Measurements from ENCODE around the gene SLC25A10.

SLC25A10 gene

GRCh38 chr17:81685108-81685507, 27.0 kb upstream of the SLC25A10 start:
- peak overlapping the region; percentile 98 for H3K27ac ChIP-seq
- peak; percentile 63 for DNase-seq (ENCODE audit: low read depth, low spot score)

DNA sequence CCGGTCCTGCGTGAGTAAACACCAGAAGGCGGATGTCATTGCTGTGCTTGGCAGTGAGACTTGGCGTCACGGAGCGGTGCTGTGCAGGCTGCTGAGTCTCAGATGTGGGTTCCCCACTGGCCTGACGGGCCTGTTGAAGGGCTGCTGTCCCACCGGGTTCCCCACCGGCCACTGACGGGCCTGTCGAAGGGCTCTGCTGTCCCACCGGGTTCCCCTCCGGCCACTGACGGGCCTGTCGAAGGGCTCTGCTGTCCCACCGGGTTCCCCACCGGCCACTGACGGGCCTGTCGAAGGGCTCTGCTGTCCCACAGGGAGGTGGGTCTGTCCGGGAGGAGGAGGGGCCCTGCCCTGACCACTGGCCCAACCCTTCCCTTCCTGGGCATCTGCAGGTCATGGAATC, 25.5 kb upstream of the SLC25A10 start:
- DNase-seq (ENCODE audit: low read depth, low spot score), result no peak
- H3K27ac ChIP-seq, result no peak overlapping the region

DNA sequence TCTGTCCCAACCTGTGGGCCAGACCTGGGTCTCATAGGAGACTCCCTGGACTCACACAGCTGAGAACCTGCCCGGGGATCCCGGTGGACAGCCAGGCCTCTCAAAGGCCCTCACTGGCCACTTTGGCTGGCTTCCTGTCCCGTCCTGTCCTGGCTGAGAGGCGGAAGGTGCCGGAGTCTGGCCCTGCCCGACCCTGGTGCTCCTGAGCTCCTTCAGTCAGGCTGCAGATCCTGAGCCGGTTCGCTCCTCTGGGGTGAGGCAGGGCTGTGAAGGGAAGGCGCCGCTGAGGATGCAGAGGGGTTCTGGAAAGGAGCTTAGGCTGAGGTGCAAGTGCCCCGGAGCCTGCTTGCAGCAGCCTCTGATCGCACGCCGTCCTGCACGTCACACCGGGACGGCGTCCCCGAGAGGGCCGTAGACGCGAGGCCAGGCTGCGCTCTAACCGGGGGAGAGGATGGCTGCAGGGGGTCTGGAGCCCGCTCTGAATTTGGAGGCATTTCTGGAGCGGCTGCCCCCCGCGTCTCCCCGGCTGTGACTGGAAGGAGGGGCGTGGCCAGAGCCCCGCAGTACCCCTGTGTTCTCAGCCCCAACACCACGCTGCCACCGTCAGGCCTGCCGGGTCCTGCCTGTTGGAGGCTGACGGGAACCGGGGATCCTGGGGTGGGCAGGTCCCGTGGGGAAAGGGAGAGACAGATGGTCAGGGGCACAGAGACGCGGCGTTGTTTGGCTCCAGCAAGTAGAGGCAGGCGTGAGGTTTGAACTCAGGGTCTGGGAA, 24.1 kb upstream of the SLC25A10 start:
- no peak for DNase-seq (ENCODE audit: low read depth, low spot score)
- H3K27ac ChIP-seq, result no peak overlapping the region

DNA sequence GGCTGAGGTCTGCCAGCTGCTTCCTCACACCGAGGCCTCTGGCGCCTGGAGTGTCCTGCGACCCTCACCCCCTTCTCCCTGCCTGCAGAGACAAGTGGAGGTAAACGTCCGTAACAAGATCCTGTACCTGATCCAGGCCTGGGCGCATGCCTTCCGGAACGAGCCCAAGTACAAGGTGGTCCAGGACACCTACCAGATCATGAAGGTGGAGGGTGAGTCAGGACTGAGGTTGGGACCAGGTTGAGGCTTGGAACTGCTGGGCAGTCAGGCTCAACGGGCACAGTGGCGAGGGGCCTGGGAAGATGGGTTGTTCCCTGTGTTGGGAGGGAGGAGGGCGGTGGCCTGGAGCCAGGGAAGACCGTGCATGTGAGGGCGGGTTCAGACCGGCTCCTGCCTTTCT, 23.5 kb upstream of the SLC25A10 start:
- H3K27ac ChIP-seq, result no peak overlapping the region

GRCh38 chr17:81690066-81690465, 22.0 kb upstream of the SLC25A10 start:
- DNase-seq (ENCODE audit: low read depth, low spot score), result no peak
- no peak overlapping the region for H3K27ac ChIP-seq

More for the DNA sequence above, 23.5 kb upstream of the SLC25A10 start:
- DNase-seq (ENCODE audit: low read depth, low spot score), result no peak

DNA sequence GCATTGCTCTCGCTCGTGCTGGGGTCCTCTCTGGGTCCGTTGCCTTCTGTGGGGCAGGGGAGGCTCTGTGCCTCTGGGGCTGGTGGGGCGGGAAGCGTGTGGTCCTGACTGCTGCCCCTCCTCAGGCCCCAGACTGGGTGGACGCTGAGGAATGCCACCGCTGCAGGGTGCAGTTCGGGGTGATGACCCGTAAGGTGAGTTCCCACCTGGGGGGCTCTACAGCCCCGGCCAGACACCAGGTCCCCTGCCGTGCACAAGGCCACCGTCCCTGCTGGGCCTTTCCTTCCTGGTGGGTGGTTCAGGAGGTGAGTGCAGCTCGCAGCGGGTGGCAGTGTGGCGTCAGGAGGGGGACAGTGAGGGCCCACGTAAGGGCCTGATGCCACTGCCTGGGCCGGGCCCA, 21.5 kb upstream of the SLC25A10 start:
- DNase-seq (ENCODE audit: low read depth, low spot score), result no peak
- no peak overlapping the region for H3K27ac ChIP-seq

- DNase-seq (ENCODE audit: low read depth, low spot score), result no peak
- no peak overlapping the region for H3K27ac ChIP-seq
Measured at GRCh38 chr17:81691196-81691595, 20.9 kb upstream of the SLC25A10 start.

GRCh38 chr17:81691608-81692007, 20.5 kb upstream of the SLC25A10 start:
- no peak overlapping the region for H3K27ac ChIP-seq
- no peak for DNase-seq (ENCODE audit: low read depth, low spot score)

- H3K27ac ChIP-seq, result no peak overlapping the region
- no peak for DNase-seq (ENCODE audit: low read depth, low spot score)
Measured at GRCh38 chr17:81693509-81694210, 18.4 kb upstream of the SLC25A10 start.

GRCh38 chr17:81694810-81695209, 17.3 kb upstream of the SLC25A10 start:
- DNase-seq (ENCODE audit: low read depth, low spot score), result no peak
- no peak overlapping the region for H3K27ac ChIP-seq

GRCh38 chr17:81695211-81695610, 16.9 kb upstream of the SLC25A10 start:
- H3K27ac ChIP-seq, result no peak overlapping the region
- no peak for DNase-seq (ENCODE audit: low read depth, low spot score)

- DNase-seq (ENCODE audit: low read depth, low spot score), result no peak
- no peak overlapping the region for H3K27ac ChIP-seq
Measured at GRCh38 chr17:81695801-81696200, 16.3 kb upstream of the SLC25A10 start.

DNA sequence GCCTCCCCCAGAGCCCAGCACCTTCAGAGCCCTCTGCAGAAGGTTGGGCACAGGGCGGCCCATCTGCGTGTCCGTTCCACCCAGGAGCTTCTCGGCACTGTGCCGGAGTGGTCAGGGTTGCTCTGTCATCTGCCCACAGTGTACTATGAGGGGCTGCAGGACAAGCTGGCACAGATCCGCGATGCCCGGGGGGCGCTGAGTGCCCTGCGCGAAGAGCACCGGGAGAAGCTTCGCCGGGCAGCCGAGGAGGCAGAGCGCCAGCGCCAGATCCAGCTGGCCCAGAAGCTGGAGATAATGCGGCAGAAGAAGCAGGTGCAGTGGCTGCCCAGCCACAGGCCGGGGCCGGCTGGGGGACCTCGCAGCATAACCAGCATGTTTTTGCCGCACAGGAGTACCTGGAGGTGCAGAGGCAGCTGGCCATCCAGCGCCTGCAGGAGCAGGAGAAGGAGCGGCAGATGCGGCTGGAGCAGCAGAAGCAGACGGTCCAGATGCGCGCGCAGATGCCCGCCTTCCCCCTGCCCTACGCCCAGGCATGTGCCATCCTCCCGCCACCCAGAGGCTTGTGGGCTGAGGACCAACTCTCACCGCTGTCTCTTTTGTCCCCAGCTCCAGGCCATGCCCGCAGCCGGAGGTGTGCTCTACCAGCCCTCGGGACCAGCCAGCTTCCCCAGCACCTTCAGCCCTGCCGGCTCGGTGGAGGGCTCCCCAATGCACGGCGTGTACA, 15.7 kb upstream of the SLC25A10 start:
- no peak for DNase-seq (ENCODE audit: low read depth, low spot score)
- no peak overlapping the region for H3K27ac ChIP-seq

DNA sequence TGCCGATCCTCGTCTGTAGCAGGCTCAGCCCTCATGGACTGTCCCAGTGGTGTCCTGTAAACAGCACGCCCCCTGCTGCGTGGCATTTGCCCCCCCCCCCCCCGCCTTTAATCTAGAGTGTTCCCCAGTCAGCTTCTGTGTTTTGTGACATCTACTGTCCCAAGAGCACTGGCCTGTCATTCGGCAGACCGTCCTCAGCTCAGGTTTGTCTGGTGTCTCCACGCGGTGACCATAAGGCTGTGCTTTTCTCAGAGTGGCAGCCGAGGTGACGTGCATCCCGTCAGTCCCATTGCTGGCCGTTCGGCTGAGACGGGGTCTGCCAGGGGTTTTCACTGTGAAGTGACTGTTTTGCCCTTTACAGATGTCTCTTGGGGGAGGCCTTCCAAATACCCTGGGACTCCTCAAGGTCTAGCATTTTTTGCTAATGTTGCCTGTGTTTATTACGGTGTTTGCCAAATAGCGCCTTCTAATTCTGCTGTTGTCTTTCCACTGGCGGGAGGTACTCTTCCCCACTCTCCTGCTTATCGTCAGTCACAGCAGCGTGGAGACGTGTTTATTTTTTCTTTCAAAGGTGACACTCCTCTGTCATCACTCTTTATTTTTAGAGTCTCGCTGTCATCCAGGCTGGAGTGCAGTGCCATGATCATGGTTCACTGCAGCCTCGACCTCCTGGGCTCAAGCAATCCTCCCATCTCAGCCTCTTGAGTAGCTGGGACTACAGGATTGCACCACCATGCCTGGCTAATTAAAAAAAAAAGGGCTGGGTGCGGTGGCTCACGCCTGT, 14.6 kb upstream of the SLC25A10 start:
- DNase-seq (ENCODE audit: low read depth, low spot score), result no peak
- H3K27ac ChIP-seq, result no peak overlapping the region

DNA sequence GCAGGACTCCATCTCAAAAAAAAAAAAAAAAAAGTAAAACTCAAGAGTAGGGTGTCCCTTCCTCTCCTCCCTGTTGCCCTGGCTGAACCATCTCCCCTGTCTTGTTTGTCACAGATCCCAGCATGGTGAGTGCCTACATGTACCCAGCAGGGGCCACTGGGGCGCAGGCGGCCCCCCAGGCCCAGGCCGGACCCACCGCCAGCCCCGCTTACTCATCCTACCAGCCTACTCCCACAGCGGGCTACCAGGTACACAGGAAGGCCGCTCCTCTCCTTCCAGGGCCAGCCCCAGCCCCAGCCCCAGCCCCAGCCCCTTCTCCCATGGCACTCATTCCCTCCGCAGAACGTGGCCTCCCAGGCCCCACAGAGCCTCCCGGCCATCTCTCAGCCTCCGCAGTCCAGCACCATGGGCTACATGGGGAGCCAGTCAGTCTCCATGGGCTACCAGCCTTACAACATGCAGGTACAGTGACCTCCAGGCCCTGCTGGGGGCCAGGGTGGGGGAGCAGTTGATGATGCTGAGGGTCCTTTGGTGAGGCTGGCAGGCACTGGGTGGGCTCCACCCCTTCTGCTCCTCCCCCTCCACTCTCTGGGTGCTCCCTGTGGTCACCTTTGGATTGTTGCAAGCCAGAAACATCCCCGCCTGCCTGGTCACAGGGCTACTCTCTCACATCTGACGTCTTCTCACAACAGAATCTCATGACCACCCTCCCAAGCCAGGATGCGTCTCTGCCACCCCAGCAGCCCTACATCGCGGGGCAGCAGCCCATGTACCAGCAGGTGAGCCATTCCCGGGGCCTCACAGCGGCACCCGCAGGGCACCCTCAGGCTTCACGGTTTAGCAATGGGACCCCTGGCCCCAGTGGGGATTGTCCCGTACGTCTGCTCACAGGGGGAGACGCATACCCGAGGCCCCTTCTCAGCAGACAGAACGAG, 11.5 kb upstream of the SLC25A10 start:
- H3K27ac ChIP-seq, result no peak overlapping the region
- DNase-seq (ENCODE audit: low read depth, low spot score), result no peak

GRCh38 chr17:81701288-81702071, 10.6 kb upstream of the SLC25A10 start:
- H3K27ac ChIP-seq, result peak overlapping the region; percentile 90
- DNase-seq (ENCODE audit: low read depth, low spot score), result no peak

DNA sequence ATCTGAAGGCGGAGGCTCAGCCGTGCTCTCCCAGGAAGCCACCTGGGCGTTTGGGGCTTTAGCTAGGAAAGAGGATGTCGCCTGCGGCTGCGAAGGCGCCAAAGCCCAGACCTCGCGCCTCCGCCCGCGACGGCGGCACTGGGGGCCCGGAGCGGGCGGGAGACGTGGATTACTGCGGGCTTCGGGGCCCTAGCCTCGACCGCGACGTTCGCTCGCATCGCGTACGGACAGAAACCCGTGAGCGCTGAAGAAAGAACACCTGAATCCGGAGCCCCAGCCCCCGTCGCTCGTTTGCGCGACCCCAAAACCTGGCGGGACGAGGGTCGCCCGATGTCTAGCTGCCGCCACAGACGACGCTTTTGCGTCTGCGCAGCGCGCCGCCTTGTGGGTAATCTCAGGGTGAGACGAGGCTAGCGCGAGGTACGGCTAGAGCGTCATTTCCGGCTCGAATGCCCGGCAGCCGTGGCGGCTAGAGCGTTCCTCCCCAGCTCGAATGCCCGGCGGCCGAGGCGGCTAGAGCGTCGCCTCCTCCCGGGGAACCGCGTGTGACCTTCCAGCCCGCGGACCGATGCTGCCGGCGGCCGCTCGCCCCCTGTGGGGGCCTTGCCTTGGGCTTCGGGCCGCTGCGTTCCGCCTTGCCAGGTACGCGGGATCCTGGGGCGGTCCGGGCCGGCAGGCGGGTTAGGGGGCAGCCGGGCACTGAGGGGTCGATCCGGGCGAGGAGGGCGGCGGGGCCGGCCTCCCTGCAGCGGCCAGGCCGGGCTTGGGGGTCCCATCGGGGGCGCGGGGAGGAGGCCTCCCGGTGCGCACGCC, 8.9 kb upstream of the SLC25A10 start, which contains the start of gene MRPL12:
TSS of gene MRPL12 (plus strand) at position 434 of the 813 bp plus-strand sequence. CDS start at position 569, 135 bp downstream.
- DNase-seq (ENCODE audit: low read depth, low spot score), result peak; percentile 55
- H3K27ac ChIP-seq, result peak within 1 kb of the TSS; percentile 90
